Measurements from ENCODE around the gene GUCD1. TPM values are rescaled to one million over a fixed set of nuclear protein-coding genes. Genes with fewer than 3 reads are reported as not detected.

The GUCD1 gene
- total and polyA plus RNA-seq, 10 of the 15 experiments (the other 5 are each of a cell fraction or from before 2014, with no cell fraction given) = 56.0 to 177 (median 88.2) TPM

DNA sequence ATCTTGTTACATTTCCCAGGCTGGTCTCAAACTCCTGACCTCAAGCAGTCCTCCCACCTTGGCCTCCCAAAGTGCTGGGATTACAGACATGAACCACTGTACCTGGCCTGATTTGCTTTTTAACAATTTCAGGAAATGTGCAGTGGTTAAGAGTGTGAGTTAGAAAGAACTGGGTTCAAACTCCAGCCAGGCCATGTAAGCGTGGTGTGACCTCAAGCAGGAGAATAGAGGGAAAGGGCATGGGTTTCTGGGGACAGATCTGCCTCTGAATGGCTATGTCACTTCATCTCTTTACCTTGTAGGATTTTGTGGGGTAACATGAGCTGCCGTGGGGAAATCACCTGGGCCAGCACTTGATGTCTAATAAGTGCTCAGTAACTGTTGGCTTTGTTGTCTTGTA lies 10.1 kb upstream of the GUCD1 start:
- POLR2A ChIA-PET = interaction anchor here (0.5 to 6.6 kb wide), 4 partner anchors 10 to 58 kb away, joined by 4 to 42 read pairs (median 8); partner anchors contain the start of genes GUCD1 and SNRPD3
- Histone ChIP-seq H3K27me3 (replicated peaks in 1 of 2; ENCODE audit: control insufficient read depth in 2 of 2, insufficient read depth in 2 of 2, low read length in 1 of 2) (no peaks in the 10 kb centered on the region), H3K4me1 (ENCODE audit: control insufficient read depth, insufficient read depth, low read length) (no peaks in the 10 kb centered on the region), H3K9ac (ENCODE audit: control insufficient read depth, insufficient read depth, low read length) (no peak overlapping the region), H3K36me3 (ENCODE audit: control insufficient read depth in 2 of 2, insufficient read depth in 2 of 2, low read length in 1 of 2) (peaks cover 20 to 24% of the 10 kb centered on the region in 2 experiments), H3K9me3 (replicated peaks; ENCODE audit: control insufficient read depth, insufficient read depth, low read length) (no peaks in the 10 kb centered on the region), H3K4me3 (no peak overlapping the region), H3K4me2 (ENCODE audit: control insufficient read depth, insufficient read depth) (no peak overlapping the region), H3K79me2 (ENCODE audit: control insufficient read depth, insufficient read depth, low read length) (peaks cover 48% of the 10 kb centered on the region), H4K20me1 (ENCODE audit: control insufficient read depth, insufficient read depth) (peaks cover 3% of the 10 kb centered on the region; the same call in 1 of the 2 replicates), H3K27ac (ENCODE audit: control insufficient read depth, insufficient read depth) (no peak overlapping the region), H2AFZ (ENCODE audit: control insufficient read depth, low read depth, low read length) (no peak overlapping the region)
- BruUV-seq (replicated peaks) = no TSS peak
- WGBS (ENCODE audit: insufficient coverage, insufficient replicate concordance, low lambda C conversion rate, missing lambda C conversion rate) = 65% methylated on average over 2 of the region's 2 CpGs
- in situ Hi-C loops (cut with MboI) = no loop called here
- CTCF ChIA-PET = no interaction called here
- no peak for DNase-seq (ENCODE audit: low read depth, low spot score)
- TF ChIP-seq, protein P1, sequence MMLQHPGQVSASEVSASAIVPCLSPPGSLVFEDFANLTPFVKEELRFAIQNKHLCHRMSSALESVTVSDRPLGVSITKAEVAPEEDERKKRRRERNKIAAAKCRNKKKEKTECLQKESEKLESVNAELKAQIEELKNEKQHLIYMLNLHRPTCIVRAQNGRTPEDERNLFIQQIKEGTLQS (IDR thresholded peaks at IDR 0.05; ENCODE audit: borderline replicate concordance, extremely low read depth, low read depth, low read length) = no peak
- TF ChIP-seq BMI1 (IDR thresholded peaks at IDR 0.05; ENCODE audit: borderline replicate concordance) (no peak), JUND (IDR thresholded peaks at IDR 0.05; ENCODE audit: low read depth, low read length) (no peak), ZNF24 (IDR thresholded peaks at IDR 0.05) (no peak), SMAD1 (IDR thresholded peaks at IDR 0.05; ENCODE audit: low read depth, partially characterized antibody) (no peak), TAF1 (IDR thresholded peaks at IDR 0.05; ENCODE audit: borderline replicate concordance, low read depth, low read length) (no peak), NFYB (IDR thresholded peaks at IDR 0.05; ENCODE audit: insufficient read depth, low read depth, low read length) (no peak), POLR2A (IDR thresholded peaks at IDR 0.05; ENCODE audit: low read depth, low read length) (no peak)
- ATAC-seq = no peak
- FAIRE-seq = peak; percentile 18
- intact Hi-C loops (cut with micrococcal nuclease; ENCODE audit: unreplicated experiment) = no loop called here
- SMC1A ChIA-PET (ENCODE audit: uncharacterized antibody, unreplicated experiment) = interaction anchor here (0.9 to 3.4 kb wide), 3 partner anchors 8 to 12 kb away, joined by 4 to 11 read pairs (median 4); partner anchors contain the start of gene GUCD1
- RAD21 ChIA-PET (ENCODE audit: unreplicated experiment) = interaction anchor here (0.9 to 2.0 kb wide), 2 partner anchors 12 to 38 kb away, joined by 4 to 8 read pairs; partner anchors contain the start of gene GGT1

All from GM12878 (cell line).